ENCODE measurements around the gene CFLAR. TPM values are rescaled to one million over a fixed set of nuclear protein-coding genes. Genes with fewer than 3 reads are reported as not detected.
A peak's percentile ranks its signal among the peaks of the same experiment; 100 is the strongest.

The CFLAR gene
- total RNA-seq, 1 experiment from 2014 or later: 56.4 TPM

DNA sequence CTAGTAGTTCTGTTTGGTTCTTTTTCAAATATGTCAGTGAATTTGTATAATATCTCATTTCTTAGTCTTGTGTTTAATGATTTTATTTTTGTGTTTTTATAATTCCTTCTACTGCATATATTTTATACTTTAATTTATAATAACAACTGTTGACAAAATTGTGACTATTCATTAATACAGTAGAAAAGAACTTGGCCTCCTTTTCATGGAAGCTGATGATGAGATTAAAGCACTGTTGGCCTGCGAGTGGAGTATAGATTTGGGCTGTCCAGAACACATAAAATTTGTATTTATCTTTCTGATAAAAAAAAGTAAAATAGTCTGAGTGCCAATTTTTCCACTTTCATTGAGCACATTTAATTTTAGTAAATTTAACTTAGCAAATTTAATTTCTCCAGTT, 12.1 kb downstream of the CFLAR start:
- POLR2A ChIA-PET: no interaction called here
- Mint-ChIP-seq H3K4me1 (ENCODE audit: low read depth, unreplicated experiment) (peaks cover 60% of the 10 kb centered on the region), H3K27ac (ENCODE audit: unreplicated experiment) (no peak overlapping the region), H3K4me3 (ENCODE audit: unreplicated experiment) (no peak overlapping the region), H3K9me3 (ENCODE audit: unreplicated experiment) (no peaks in the 10 kb centered on the region), H3K36me3 (ENCODE audit: insufficient read depth, unreplicated experiment) (peaks cover 37% of the 10 kb centered on the region), H3K27me3 (ENCODE audit: insufficient read depth, unreplicated experiment) (no peaks in the 10 kb centered on the region)
- Histone ChIP-seq H3K27me3 (replicated peaks; ENCODE audit: control insufficient read depth, insufficient read depth, low read length) (no peaks in the 10 kb centered on the region), H3K9me3 (no peaks in the 10 kb centered on the region), H3K4me1 (peaks cover 80% of the 10 kb centered on the region), H3K36me3 (ENCODE audit: control insufficient read depth, insufficient read depth, low read length) (peaks cover 1% of the 10 kb centered on the region; the same call in 1 of the 2 replicates), H3K4me3 (ENCODE audit: low read depth, low read length) (no peak overlapping the region)
- TF ChIP-seq, protein P1, sequence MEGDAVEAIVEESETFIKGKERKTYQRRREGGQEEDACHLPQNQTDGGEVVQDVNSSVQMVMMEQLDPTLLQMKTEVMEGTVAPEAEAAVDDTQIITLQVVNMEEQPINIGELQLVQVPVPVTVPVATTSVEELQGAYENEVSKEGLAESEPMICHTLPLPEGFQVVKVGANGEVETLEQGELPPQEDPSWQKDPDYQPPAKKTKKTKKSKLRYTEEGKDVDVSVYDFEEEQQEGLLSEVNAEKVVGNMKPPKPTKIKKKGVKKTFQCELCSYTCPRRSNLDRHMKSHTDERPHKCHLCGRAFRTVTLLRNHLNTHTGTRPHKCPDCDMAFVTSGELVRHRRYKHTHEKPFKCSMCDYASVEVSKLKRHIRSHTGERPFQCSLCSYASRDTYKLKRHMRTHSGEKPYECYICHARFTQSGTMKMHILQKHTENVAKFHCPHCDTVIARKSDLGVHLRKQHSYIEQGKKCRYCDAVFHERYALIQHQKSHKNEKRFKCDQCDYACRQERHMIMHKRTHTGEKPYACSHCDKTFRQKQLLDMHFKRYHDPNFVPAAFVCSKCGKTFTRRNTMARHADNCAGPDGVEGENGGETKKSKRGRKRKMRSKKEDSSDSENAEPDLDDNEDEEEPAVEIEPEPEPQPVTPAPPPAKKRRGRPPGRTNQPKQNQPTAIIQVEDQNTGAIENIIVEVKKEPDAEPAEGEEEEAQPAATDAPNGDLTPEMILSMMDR (IDR thresholded peaks at IDR 0.05; ENCODE audit: insufficient read depth in 1 of 2, low read depth in 1 of 2, low read length in 1 of 2, severe bottlenecking in 1 of 2, unreplicated experiment in 1 of 2): no peak
- DNase-seq: no peak
- CTCF ChIA-PET: no interaction called here
- intact Hi-C loops (cut with micrococcal nuclease; ENCODE audit: unreplicated experiment): no loop called here
- no TSS peak for BruUV-seq (replicated peaks)

DNA sequence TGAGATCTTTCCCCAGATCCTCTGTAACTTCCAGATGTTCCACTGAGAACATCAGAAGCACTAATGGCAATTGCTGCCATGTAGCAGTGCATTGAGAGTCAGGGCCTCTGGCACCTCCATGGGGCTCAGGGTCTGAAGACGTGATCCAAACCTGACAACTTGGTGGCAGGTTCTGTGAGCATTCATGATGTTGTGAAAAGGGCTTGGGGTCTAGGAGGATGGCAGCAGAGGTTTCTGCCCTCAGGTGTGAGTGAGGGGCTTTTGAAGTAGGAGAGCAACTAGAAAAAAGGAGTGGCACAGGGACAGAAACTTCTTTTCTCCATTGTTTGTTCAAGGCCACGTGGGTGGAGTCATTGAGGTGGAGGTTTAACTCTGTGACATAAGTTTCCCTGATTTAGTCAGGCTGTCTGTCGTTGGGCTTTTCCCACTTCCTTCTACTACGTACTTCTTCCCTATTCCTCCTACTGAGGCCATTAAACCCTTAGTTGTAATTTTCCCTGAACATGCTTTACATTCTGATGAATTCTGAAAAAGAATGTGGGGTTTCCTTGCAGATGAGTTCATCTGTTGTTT, 13.1 kb downstream of the CFLAR start:
- H3K9me3 Mint-ChIP-seq (ENCODE audit: unreplicated experiment): no peaks in the 10 kb centered on the region

DNA sequence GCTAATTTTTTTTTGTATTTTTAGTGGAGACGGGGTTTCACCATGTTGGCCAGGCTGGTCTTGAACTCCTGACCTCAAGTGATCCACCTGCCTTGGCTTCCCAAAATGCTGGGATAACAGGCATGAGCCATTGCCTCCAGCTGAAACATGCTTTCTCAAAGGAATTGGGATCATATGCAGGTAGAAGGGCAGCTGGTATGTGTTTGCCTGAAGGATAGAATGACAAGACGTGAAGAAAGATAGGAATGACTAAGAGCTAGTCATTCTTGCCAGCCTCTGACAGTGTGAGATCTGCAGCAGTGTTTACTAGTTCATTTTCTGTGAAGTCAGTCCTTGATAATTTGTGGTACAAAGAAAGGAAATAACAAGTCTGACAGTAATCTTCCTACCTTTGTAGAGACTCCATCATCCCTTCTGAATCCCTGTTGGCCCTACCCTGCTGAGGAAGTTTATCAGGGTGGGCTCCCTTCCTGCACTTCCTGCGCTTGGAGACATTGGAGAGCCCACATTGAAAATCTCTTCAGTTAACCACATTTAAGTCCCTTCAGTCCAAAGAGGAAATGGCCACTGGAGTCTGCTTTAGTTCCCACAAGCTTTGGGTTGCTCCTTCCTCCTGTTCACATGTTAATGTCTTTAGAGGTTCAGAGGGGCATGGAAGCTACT, 14.7 kb downstream of the CFLAR start:
- Histone ChIP-seq H3K36me3 (ENCODE audit: control insufficient read depth, insufficient read depth, low read length) (peaks cover 1% of the 10 kb centered on the region), H3K4me1 (peaks cover 59% of the 10 kb centered on the region), H3K9me3 (no peaks in the 10 kb centered on the region), H3K4me3 (ENCODE audit: low read depth, low read length) (no peak overlapping the region), H3K27me3 (replicated peaks; ENCODE audit: control insufficient read depth, insufficient read depth, low read length) (no peaks in the 10 kb centered on the region)
- ChIA-PET POLR2A (no interaction called here), CTCF (no interaction called here)
- no peak overlapping the region for H3K27ac Mint-ChIP-seq (ENCODE audit: unreplicated experiment)
- no peak overlapping the region for H3K4me3 Mint-ChIP-seq (ENCODE audit: unreplicated experiment)
- DNase-seq: no peak
- H3K27me3 Mint-ChIP-seq (ENCODE audit: insufficient read depth, unreplicated experiment): no peaks in the 10 kb centered on the region
- TF ChIP-seq, protein P1 (IDR thresholded peaks at IDR 0.05; ENCODE audit: insufficient read depth in 1 of 2, low read depth in 1 of 2, low read length in 1 of 2, severe bottlenecking in 1 of 2, unreplicated experiment in 1 of 2): no peak
- no peaks in the 10 kb centered on the region for H3K9me3 Mint-ChIP-seq (ENCODE audit: unreplicated experiment)
- intact Hi-C loops (cut with micrococcal nuclease; ENCODE audit: unreplicated experiment): no loop called here
- BruUV-seq (replicated peaks): no TSS peak
- H3K36me3 Mint-ChIP-seq (ENCODE audit: insufficient read depth, unreplicated experiment): peaks cover 37% of the 10 kb centered on the region
- H3K4me1 Mint-ChIP-seq (ENCODE audit: low read depth, unreplicated experiment): peaks cover 43% of the 10 kb centered on the region

More for the DNA sequence above, 13.1 kb downstream of the CFLAR start:
- no TSS peak for BruUV-seq (replicated peaks)
- Histone ChIP-seq H3K9me3 (no peaks in the 10 kb centered on the region), H3K4me1 (peaks cover 73% of the 10 kb centered on the region), H3K27me3 (replicated peaks; ENCODE audit: control insufficient read depth, insufficient read depth, low read length) (no peaks in the 10 kb centered on the region), H3K36me3 (ENCODE audit: control insufficient read depth, insufficient read depth, low read length) (peaks cover 1% of the 10 kb centered on the region; the same call in 1 of the 2 replicates), H3K4me3 (ENCODE audit: low read depth, low read length) (no peak overlapping the region)
- CTCF ChIA-PET: no interaction called here
- TF ChIP-seq, protein P1 (IDR thresholded peaks at IDR 0.05; ENCODE audit: insufficient read depth in 1 of 2, low read depth in 1 of 2, low read length in 1 of 2, severe bottlenecking in 1 of 2, unreplicated experiment in 1 of 2): no peak
- Mint-ChIP-seq H3K36me3 (ENCODE audit: insufficient read depth, unreplicated experiment) (peaks cover 38% of the 10 kb centered on the region), H3K27ac (ENCODE audit: unreplicated experiment) (peak overlapping the region; percentile 88), H3K27me3 (ENCODE audit: insufficient read depth, unreplicated experiment) (no peaks in the 10 kb centered on the region), H3K4me3 (ENCODE audit: unreplicated experiment) (peak overlapping the region; percentile 24), H3K4me1 (ENCODE audit: low read depth, unreplicated experiment) (peaks cover 59% of the 10 kb centered on the region)
- intact Hi-C loops (cut with micrococcal nuclease; ENCODE audit: unreplicated experiment): no loop called here
- peak in 1 of 2 experiments; percentile 38 for DNase-seq
- POLR2A ChIA-PET: no interaction called here
